GM18868 (cell line): ENCODE measurements around the gene BRD4.
"Not testable (repeated sequence)": the region's sequence is repeated elsewhere in the genome, so short reads cannot be mapped to it uniquely, and the experiment has no call there.

ENCODE experiments used
- ATAC-seq: cut with Tn5 transposase; IDR thresholded peaks from one replicate; pipeline ENCODE4 v1.9.1; 2021; ENCODE audit warnings: mild to moderate bottlenecking, moderate library complexity; ENCODE audit not compliant: unreplicated experiment

Gene BRD4

DNA sequence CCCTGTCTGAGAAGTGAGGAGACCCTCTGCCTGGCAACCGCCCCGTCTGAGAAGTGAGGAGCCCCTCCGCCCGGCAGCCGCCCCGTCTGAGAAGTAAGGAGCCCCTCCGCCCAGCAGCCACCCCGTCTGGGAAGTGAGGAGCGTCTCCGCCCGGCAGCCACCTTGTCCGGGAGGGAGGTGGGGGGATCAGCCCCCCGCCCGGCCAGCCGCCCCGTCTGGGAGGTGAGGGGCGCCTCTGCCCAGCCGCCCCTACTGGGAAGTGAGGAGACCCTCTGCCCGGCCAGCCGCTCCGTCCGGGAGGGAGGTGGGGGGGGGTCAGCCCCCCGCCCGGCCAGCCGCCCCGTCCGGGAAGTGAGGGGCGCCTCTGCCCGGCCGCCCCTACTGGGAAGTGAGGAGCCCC is 30.7 kb upstream of the BRD4 start:
- ATAC-seq: not testable (repeated sequence)

DNA sequence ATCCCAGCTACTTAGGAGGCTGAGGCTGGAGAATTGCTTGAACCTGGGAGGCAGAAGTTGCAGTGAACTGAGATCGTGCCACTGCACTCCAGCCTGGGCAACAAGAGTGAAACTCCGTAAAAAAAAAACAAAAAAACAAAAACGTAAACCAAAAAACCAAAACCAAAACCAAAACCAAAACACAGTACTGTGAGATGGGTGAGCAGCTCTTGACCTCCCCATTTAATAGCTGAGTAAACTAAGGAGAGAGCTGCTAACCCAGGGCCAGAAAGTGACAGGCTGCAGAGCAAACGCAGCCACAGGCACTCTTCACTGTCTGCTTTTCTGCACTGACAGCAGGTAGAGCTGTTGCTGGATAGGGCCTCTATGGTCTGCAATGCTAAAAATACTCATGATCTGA is 27.7 kb upstream of the BRD4 start:
- not testable (repeated sequence) for ATAC-seq

DNA sequence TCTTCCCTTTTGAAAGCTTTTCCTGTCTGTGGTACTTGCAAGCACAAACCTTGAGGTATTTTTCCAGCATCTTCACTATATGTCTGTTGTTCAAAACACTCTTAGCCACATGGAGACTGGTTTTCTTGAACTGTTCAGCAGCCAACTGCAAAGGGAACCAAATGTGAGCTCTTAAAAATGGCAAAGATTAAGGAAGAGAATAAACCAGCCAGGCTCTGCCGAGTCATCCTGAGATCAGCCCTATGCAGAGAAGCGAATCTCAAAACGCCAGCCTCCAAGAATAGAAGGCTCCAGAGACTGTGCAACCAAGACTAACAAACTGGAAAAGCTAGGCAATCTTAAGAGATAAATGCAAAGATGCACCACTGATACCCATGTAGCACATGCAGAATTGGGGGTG is 26.6 kb upstream of the BRD4 start:
- no peak for ATAC-seq

DNA sequence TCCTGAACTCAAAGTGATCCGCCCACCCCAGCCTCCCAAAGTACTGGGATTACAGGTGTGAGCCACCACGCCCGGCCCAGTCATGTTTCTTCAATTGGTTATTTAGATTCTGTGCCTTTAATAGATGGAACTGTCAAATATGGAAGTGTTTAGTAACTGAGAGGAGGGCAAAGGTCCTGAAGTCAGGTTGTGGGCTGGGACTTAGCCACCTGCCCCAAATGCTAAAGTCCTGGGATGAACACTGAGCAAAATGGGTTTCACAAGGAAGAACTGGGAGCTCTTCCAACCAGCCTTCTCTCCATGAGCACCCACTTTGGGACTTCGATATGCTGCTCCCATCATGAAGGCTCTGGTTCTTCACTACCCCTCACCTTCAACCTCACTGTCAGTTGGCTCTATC is 25.6 kb upstream of the BRD4 start:
- no peak for ATAC-seq

DNA sequence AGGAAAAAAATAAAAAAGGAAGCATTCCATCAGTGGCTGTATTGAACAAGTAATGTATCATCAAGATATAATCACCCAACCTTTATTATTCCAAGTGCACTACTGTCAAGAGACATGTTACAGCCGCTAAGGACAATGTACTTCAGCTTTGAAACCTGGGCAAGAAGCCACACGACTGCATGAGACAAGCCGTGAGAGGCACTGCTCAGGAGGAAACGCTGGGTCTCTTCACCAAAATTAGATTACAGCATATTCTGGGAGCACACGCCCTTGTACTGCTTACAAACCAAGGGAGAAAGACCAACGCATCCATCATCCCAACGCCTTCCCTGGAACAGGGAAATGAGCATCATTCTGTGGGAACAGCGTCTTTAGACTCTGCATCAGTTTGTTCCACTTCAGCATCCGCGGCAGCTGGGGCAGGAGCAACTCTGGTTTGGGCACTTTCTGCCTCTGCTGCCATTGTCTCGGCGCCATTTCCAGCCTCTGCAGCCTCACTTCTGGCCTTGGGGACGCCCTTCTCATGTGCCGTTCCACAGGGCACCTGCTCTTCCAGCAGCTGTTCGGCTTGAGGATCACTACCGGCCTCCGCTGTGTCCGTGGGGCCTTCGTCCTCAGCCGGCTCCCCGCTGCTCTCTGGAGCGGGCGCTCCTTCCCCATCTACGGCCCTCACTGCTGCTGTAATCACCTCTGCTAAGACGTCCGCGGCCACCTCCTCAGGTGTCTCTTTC is 22.4 kb upstream of the BRD4 start:
- ATAC-seq: no peak

DNA sequence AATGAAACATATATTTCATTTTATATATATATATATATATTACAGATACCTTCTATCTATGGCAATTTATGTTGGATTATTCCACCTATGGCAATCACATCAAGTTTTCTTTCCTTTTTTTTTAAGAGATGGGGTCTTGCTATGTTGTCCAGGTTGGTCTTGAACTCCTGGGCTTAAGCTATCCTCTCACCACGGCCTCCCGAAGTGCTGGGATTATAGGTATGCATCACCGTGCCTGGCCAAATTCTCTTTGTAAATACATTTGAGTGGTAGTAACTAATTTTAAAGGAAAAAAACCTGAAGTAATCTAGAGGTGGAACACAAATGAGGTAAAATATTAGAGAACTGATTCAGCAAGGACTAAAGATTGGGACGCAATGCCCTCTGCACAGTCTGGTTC is 21.6 kb upstream of the BRD4 start:
- no peak for ATAC-seq

DNA sequence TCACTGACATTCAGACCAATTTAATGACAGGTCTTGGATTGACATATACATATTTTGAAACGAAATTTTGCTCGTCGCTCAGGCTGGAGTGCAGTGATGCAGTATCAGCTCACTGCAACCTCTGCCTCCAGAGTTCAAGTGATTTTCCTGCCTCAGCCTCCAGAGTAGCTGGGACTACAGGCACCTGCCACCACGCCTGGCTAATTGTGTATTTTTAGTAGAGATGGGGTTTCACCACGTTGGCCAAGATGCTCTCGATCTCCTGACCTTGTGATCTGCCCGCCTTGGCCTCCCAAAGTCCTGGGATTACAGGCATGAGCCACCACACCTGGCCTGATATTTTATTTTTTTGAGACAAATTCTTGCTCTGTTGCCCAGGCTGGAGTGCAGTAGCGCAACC is 20.2 kb upstream of the BRD4 start:
- ATAC-seq: not testable (repeated sequence)

DNA sequence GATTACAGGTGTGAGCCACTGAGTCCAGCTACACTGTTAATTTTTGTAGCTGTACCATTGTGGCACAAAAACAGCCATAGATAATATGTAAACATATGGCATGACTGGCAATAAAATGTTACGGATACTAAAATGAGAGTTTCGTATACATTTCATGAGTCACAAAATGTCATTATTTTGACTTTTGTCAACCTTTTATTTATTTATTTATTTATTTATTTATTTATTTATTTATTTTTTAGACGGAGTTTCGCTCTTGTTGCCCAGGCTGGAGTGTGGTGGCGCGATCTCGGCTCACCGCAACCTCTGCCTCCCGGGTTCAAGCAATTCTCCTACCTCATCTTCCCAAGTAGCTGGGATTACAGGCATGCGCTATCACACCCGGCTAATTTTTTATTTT is 9.0 kb upstream of the BRD4 start:
- not testable (repeated sequence) for ATAC-seq

DNA sequence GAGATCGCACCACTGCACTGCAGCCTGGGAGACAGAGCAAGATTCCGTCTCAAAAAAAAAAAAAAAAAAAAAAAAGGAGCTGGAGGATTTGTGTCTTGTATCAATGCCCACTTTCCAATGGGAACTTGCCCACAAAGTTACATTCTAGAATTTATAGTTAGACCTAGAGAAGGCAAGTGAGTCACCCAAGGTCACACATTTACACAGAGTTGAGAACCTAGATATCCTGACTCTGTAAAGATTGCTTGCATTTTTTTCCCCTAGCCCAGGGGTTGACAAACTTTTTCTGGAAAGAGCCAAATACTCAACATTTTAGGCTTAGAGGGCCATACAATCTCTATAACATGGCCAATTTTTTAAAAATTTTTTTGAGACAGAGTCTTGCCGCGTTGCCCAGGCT is 7.7 kb upstream of the BRD4 start:
- no peak for ATAC-seq

DNA sequence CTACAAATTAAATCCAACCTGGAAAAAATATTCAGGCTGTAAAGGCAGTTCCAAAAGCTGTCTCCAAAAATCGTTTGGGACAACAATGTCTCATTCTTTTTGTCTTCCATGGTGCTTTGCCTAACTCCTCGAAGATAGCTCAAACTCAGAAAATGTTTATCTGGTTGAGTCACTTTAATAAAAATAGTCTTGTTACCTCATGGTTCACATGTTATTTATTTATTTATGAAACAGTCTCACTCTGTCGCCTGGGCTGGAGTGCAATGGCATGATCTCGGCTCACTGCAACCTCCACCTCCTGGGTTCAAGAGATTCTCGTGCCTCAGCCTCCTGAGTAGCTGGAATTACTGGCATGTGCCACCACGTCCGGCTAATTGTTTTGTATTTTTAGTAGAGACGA is 4.9 kb upstream of the BRD4 start:
- no peak for ATAC-seq

DNA sequence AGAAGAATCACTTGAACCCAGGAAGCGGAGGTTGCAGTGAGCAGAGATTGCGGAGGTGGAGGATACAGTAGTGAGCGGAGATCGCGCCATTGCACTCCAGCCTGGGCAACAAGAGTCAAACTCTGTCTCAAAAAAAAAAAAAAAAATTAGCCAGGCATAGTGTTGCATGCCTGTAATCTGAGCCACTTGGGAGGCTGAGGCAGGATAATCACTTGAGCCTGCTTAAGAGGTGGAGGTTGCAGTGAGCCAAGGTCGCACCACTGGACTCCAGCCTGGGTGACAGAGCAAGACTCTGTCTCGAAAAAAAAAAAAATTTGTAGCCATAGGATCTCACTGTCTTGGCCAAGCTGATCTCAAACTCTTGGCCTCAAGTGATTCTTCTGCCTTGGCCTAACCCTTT is 3.7 kb upstream of the BRD4 start:
- ATAC-seq: not testable (repeated sequence)

DNA sequence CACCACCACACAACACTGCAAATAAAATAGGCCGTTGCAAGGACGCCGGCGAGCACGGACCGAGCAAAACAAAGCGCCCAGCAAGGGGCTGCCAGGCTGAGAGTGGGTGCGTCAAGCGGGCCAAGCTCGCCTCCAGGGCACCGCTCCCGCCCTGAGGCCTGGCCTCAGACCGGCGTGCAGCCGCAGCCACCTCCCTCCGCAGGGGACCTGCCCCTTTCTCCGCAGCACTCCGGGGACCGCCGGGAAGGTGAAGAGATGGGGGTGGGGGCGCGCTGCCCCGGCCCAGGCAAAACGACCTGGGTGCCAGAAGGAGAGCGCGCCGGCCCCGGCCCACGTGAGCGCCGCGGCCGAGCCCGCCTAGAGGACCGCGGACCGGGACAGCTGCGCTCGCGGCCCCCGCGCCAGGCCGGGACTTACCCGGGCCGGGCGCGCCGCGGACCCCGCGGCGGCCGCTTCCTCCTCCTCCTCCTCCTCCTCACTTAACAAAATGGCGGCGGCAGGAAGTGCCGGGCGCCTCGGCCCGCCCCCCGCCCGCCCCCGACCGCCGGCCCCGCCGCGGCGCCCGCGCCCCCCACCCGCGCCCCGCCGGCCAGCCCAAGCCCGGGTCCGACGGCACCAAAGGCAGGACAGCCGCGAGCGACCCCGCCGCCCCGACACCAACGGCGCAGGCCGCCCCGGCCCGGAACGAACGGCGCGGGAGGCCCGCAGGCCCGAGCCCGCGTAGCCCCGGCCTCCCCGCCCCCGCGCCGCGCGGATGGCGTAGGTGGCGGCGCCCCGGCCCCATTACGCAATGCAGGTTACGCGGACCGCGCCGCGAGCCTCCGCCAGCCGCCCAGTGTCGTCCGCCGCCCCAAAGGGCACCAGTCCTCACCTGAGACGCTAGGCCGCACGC is 674 bp downstream of the BRD4 start:
- peak; percentile 35 for ATAC-seq

DNA sequence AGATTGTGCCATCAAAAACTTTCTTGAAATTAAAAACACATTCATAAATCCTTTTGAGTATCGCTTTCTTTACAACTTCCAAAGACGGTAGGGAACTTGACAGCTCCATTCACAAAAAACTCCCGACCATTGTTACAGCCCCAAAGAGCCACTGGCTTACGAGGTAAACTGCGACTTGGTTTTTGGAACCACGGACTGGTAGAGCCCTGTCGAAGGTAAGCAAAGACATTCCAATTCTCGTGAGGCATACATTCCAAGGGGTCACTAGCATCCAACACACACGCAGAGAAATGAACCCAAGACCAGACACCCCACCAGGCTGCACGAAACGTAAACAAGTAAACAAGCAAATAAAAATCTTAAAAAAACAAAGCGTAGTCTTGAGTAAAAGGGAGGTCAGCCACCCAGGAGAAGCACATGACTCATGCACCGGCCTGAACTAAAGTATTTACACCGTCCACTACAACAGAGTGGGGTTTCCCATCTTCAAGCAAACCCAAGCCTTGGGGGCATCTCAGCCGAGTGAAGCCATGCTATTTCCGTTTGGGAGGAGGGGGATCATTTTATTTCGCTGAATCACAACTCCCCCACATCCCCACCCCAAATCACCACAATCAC is 1.4 kb downstream of the BRD4 start:
- no peak for ATAC-seq

DNA sequence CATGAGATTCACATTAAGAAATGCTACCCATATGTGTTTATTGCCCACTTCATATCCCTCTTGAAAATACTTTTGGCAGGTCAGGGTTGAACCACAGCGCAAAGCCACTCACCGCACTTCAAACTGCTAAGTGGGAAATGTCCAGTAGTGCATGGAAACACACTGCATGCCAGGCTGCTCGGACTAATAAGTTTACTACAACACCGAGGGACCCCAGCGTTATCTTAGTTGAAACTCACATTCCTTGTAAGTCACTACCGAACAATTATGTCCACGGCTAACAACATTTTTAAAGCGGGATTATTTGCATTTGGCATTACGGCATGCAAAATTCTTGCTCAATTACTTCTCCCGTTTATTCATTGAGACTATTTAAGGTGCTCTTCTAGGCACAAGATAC is 4.0 kb downstream of the BRD4 start:
- no peak for ATAC-seq

DNA sequence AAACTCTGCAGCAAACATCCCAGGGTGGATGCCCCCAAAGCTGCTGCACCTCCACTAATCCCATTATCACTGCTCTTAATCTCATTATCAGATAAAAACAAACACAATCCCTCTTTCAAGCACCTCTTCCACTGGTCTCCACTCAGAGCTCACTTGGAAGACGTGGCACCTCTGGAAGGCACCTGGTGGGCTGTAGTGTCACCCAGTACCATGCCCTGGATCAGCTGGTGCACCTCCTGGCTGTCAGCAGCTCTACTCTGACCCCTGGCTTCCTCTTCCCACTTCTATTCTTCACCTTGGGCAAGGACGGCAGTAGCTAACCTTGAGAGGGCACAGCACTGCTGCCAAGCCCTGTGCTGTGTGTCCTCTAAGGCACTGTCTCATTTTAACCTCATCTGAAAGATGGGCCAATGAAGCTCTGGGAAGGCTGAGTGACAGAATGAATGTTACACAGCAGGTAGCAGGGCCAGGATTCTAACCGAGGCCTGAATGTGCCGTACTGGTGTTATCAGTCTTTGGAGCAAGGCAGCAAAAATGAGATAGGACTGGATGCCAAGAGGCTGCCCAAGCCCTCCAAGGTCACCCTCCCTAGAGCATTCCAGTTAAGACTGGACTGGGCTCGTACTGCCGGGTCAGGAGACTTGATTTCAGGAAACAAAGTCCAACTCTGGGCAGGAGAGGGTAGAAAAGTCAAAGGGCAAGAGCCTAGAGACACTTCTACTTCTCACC is 7.4 kb downstream of the BRD4 start:
- ATAC-seq: no peak

DNA sequence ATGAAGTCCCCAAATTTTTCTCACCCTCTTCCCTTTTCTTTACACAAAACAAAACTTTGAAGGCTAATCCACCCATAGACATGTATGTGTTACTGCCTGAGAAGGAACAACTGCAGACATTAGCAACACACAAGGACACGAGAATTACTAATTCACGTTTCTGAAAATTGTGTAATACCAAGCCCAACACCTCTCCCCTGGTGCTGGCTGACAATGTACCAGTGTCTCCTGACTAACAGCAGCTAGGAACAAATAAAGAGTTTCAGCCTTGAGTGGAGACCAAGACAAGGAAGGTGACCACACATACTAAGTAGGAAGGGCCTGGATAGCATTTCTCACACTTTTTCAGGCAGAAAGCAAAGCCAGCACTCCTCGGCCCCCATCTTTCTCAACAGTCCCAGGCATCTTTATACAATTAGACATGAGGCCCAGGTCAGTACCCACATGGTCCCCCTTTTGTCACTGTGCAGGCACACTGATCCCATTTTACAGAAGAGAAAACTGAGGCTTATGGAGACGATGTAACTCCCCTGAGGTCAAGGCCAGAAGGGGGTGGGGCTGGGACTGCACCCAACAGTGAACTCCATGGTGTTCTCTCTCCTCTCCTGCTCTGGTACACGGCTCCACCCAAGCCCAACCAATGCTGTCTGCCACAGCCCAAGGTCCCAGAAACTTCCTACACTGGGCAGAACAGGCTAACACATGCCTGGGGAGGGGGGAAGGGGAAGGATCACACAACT is 8.7 kb downstream of the BRD4 start:
- ATAC-seq: no peak

DNA sequence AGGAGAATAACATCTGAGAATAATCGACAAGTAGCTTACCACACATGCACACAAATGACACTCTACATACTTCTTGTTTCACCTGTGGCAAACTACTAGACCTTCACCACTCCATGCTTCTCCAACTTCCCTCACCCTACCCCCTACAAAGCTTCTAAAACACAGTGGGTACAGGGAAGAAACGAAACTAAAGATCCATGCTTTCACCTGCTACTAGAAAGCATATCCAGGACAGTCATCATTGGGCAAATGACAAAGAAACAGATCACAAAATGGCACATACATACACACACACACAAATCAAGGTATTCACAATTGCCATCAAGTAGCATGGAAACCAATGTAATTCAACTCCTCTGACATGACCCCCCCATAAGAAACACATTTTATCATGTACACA is 10.6 kb downstream of the BRD4 start:
- ATAC-seq: no peak

DNA sequence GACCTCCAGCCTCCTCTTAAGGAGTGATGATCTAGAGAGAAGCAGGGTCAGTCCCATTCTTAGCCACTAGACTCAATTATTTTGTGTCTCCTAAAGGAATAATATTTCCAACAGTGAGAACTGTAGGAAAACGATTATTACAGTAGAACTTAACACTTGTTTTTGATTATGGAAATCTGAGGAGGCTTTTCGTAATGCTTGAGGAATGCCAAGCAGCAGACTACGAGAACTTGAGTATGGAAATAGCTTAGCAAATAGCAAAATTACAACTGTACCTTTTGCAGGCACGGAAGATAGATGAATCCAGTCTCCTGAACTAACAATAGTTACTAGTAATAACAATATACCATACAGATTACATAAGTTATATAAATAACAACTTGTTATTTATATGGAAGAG is 12.2 kb downstream of the BRD4 start:
- no peak for ATAC-seq

DNA sequence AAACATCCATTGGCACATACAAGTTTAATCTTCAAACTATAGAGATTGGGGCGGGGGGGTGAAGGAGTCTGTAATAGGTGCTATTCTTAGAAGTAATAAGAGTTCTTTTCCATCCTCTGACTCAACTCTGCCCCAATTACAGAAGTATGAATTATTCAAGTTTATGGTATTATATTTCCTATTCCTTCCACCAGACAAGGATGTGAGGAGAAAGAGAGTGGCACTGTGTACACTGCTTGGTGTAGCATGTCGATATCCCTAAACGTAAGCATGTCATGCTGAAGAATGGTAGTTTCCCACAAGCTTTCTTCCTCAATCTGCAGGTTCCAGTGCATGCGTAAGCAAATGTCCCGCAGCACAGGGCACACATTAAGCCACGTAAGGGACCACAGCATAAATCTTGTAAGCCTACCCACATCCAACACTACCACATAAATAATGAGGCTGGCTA is 14.1 kb downstream of the BRD4 start:
- ATAC-seq: no peak

DNA sequence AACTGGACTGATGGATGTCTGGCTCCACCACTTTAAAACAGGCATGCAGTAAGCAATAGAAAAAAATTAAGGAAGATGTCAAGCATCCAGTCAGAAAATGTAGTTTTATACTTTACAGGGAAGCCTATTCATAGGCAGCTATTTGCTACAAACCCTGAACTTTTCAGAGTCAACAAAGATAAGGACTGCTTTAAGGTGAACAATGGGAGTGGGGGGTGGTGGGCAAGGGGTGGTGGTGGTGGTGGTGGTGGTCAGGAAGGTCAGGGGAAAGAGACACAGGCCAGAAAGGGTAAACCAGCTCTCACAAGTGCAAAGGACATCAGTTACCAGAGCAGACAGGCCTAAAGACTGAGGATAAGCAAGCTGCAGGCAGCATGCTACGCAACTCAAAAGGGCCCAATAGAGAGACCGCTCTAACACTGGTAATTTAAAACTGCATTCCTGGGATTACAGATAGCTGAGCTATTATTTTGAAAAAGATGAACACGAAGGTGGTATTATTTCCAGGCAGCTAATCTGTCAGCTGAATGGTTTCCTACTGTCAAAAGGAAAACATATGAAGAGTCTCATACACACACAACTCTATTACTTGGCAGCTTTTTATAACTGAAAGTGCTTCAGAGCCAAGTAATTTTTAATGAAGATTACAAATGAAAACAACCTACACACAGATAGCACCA is 14.8 kb downstream of the BRD4 start:
- no peak for ATAC-seq
